DMS79 treated with DMSO at 0.1 percent for 48 hours (cell line): ENCODE data around the gene COL24A1.
"Not testable (repeated sequence)": the region's sequence is repeated elsewhere in the genome, so short reads cannot be mapped to it uniquely, and the experiment has no call there.

ENCODE experiments used
- DNase-seq: peaks from one replicate; lab custom pipeline; 2025; lab: John Stamatoyannopoulos, UW

COL24A1 gene

DNA sequence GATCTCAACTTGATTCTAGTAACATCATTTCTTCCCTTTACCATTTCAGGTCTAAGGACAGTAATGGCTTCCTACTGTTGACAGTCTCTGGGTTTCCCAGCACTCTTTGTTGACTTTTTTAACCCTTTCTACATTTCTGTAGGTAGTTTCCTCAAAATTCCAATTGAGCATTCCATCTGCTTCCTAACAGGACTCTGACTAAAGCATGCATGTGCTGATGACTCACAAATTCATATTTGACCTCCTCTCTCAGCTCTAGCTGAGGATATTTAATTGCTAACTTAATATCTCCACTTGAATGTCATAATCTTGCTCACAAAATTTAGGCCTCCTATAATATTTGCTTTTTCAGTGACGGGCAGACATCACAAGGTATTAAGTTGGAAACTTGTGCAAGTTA is 355.1 kb downstream of the COL24A1 start:
- DNase-seq = no peak

- DNase-seq = no peak
These were observed 356.8 kb downstream of the COL24A1 start for GRCh38 chr1:85799737-85800136.

GRCh38 chr1:85798419-85798818 is 358.2 kb downstream of the COL24A1 start:
- DNase-seq = no peak

GRCh38 chr1:85777021-85777420 is 379.6 kb downstream of the COL24A1 start:
- DNase-seq = not testable (repeated sequence)

GRCh38 chr1:85762804-85763203 is 393.8 kb downstream of the COL24A1 start:
- no peak for DNase-seq

- no peak for DNase-seq
These were observed 399.7 kb downstream of the COL24A1 start for GRCh38 chr1:85756864-85757263.

DNA sequence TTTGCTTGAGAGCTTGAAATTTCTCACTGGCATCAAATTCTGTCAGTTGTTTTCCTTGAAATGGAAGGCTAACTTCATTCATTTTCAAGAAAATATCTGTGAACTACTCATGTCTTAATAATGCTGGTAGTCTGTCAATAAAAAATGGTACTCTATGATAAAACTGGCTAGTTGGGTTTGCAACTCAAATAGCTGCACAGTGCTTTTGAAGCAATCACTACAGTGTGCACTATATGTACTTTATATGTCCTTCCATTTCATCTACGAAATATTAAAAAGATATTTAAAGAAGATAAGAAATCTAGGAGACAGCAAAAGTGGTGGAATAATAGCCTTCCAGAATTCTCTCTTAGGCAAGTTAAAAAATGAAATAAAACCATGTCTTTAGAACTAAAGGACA is 408.5 kb downstream of the COL24A1 start:
- no peak for DNase-seq

GRCh38 chr1:85746777-85747176 is 409.8 kb downstream of the COL24A1 start:
- DNase-seq = no peak

DNA sequence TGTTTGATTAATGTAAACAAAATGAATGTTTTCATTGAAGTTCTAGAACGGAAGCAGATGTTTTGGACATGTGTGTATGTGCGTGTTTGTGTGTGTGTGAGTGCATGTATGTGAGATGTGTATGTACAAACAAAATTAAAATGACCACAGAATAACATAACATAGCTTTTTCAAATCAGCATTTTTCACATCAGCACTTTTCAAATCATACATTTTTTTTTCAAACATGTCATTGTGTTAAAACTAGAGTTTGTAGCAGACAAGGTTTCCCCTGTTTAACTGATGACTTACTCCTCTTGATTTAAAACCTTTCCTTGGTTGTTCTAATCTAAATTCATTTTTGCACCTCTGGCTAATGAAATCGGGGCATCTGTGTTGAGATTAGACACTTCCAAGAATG is 412.8 kb downstream of the COL24A1 start:
- no peak for DNase-seq

- no peak for DNase-seq
These were observed 421.6 kb downstream of the COL24A1 start for GRCh38 chr1:85734931-85735330.

DNA sequence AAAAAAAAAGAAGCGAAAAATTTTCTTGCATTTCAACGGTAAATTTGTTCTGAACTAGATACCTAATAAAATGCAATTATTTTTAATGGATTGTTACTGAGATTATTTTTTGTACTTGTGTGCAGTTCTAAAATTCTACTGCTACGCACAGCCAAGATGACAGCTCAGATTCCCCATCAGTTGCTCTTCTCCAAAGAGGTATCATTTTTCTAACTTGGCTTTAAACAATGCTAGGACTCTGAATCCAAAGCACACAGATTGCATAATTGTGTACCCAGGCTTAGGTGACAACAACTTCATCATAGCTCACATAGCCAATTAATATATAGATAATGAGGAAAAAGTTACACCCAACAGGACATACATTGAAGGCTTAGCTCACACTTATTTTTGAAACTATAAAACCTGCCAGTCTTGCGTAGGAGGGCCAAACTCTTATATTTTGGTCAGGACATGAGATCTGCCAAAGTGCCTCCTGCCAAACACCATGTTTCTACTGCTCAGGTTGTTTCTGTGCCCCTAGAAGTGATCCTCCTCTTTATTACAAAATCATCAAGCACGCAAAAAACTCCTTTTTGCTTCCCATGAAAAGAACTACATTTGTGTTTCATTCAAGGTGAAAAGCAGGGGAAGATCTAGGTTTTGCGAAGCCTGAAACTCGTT is 437.8 kb downstream of the COL24A1 start:
- no peak for DNase-seq

DNA sequence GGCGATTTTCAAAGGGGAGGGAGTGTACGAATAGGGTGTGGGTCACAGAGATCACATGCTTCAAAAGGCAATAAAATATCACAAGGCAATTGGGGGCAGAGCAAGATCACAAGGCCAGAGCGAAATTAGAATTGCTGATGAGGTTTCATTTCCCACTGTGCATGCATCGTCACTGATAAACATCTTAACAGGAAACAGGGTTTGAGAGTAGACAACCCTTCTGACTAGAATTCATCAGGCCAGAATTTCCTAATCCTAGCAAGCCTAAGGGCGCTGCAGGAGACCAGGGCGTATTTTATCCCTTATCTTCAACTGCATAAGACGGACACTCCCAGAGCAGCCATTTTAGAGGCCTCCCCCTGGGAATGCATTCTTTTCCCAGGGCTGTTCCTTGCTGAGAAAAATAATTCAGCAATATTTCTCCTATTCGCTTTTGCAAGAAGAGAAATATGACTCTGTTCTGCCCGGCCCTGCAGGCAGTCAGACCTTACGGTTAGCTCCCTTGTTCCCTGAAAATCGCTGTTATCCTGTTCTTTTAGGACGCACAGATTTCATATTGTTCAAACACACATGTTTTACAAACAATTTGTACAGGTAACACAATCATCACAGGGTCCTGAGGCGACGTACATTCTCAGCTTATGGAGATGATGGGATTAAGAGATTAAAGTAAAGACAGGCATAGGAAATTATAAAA is 442.0 kb downstream of the COL24A1 start:
- DNase-seq = not testable (repeated sequence)

GRCh38 chr1:85708829-85709227 is 447.7 kb downstream of the COL24A1 start:
- no peak for DNase-seq

GRCh38 chr1:85707990-85708828 is 448.4 kb downstream of the COL24A1 start, which contains the start of gene ZNHIT6:
ZNHIT6 (minus strand) TSS chr1:85708433; CDS start chr1:85708284, 149 bp downstream.
- peak; percentile 92 for DNase-seq

DNA sequence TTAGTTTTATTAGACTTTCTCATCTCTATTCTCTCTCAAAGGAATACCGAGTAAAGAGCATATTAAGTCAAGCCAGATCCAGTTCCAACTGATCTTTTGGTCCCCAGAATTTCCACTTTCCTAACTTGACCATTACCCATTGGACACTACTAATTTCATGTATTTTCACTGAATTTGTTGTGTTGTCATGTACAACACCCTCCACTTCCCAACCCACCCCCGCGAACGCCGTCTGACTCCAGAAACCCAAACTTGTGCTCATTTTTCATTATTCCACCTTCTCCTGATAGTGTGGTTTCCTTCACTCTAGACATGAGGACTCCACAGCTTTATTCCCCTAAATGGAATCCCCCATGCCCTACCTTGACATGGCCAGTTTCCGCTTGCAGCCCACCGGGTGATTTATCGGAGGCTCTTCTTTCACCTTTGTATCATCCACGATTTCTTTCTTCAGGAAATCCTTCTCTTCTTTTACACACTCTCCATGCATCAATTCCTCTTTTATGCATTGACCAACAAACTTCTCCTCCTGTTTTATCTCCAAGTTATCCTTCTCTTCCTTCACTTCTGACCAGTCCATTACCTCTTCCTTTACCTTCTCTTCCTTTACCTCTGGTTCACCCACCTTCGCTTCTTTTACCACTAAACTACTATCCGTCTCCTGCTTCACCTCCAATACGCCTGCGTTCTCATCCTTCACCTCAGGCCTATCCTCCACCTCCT is 449.1 kb downstream of the COL24A1 start:
- peak; percentile 52 for DNase-seq

DNA sequence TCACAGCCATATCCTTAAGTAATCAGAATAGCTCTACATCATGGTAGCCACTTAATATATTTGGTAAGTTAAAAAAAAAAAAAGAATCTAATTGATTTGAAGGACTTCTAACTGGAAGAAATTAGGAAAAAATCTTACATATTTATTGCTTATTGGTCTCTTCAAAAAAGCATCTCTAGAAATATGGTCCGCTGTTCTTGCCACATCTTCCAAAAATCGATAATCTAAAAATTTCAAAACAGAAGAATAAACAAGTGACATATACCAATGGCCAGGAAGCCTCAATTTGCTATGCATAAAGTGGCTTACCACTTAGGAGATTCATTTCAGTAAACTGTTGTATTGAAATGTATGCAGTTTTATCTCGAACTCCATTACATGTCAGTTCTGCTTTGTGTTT is 450.6 kb downstream of the COL24A1 start:
- no peak for DNase-seq

GRCh38 chr1:85700422-85700821 is 456.1 kb downstream of the COL24A1 start:
- DNase-seq = no peak

DNA sequence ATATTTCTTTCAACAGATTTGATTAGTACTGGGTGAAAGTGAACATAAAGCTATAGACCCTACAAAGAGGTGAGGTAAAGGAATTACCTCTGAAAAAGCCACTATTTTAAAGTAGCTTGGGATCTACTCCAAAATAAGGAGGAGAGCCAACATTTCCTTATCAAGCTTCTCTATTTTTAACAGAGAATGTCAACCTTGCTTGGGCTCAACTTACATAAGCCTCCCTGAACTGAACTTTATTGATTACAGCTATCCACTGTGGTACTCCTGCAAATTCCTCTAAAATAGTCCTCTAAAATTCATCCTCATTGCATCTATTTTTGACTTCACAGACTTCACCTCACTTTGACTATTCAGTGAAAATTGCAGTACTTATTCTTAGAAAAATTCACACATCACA is 458.7 kb downstream of the COL24A1 start:
- no peak for DNase-seq

DNA sequence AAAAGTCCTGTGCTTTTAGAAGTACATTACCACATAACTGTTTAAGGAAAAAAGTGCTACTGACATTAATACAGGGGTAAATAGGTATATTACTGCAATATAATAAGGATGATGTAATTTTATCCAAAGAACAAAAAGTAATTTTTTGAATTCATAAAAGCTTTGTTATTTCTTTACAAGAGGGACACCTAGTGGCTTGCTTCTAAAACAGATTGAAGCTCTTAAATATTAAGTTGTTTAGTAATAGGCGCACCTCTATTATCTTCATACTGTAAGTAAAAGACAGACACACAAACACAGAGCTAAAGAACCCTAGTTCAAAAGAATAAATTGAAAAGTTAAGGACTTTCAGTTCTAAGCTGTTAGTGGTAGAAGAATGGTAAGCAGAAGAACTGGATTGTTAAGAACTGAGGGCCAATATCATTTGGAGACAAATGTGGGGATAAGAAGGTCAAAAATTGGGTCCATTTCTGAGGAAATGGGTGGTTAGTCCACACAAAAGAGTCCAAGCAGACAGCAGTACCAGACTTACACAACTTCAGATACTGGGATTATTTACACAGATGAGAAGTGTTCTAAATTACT is 463.8 kb downstream of the COL24A1 start:
- no peak for DNase-seq

DNA sequence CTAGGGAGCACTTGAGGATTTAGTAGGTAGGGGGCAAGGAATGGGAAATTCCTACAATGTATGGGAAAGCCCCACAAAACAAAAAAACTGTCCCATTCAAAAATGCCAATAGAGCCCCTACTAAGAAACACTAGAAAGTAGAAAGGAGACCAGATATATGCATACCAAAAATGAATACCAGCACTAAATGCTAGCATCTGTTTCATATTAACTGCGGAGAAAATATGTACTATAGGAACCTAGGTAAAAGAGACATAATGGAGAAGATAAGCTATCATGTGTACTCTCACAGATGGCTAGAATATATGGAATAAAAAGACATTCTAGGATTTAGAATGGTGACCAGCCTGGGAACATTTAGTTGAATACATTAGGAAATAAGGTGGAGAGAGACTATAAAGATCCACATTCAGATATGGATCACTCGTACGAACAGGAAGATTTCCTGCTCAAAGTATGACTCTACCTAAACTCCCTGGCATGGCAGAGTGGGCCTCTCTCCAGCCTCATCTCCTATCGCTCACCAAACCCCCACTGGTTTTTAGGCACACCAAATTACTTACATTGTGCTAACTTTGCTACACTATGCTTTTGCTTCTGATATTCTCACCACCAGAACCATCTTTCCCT is 466.7 kb downstream of the COL24A1 start:
- DNase-seq = no peak
